ENCODE results near the gene SHOX.

DNA sequence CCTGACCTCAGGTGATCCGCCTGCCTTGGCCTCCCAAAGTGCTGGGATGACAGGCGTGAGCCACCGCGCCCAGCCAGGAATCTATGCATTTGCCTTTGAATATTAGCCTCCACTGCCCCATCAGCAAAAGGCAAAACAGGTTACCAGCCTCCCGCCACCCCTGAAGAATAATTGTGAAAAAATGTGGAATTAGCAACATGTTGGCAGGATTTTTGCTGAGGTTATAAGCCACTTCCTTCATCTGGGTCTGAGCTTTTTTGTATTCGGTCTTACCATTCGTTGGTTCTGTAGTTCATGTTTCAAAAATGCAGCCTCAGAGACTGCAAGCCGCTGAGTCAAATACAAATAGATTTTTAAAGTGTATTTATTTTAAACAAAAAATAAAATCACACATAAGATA is 44.2 kb upstream of the SHOX start:
- no peak for TF ChIP-seq POLR2A (IDR thresholded peaks at IDR 0.05)
- no peak for TF ChIP-seq CTCF (IDR thresholded peaks at IDR 0.05)

All from thyroid gland (tissue), 4 donors.